ENCODE results near the gene NFIA.

Gene NFIA

DNA sequence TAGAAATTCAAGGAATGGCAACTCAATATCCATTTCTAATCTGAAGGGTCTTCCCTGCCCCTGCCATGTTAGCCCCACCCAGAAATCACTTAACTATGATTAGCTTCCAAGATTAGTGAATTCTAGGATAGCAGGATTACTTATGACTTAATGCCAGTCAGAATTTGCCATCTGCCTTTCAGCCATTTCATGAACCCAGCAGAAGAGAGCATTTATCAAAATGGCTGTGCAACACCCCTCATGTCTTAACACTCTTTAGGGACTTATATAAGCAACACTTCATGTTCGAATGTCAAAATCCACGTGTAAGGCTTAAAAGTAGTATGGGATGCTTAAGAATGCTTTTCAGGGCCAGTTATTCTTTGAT is 288.5 kb downstream of the NFIA start:
- DNase-seq (ENCODE audit: low spot score), result no peak

DNA sequence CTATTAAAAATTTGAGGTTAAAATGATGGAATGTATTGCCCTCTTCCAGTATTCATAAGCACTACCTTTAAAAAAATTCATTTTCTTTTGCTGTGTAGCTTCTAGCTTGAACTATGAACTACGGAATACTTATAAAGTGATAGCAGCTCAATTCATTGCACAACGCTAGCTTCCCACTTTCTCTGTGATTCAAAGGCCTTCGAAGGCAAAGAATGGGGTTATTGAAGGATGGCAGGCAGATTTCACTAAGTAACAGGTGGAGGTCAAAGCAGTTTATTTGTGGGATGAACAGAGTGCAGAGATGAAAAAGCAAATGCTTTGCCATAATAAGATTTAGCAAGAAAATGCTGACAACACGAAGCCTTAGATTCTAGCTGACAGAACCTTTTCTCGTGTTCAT is 290.6 kb downstream of the NFIA start:
- no peak for DNase-seq (ENCODE audit: low spot score)

- DNase-seq (ENCODE audit: low spot score), result no peak
Observed at GRCh38 chr1:61374156-61374555, 291.8 kb downstream of the NFIA start.

GRCh38 chr1:61375082-61375880 is 292.9 kb downstream of the NFIA start:
- no peak for DNase-seq (ENCODE audit: low spot score)

- DNase-seq (ENCODE audit: low spot score), result no peak
Observed at GRCh38 chr1:61376151-61376550, 293.8 kb downstream of the NFIA start.

DNA sequence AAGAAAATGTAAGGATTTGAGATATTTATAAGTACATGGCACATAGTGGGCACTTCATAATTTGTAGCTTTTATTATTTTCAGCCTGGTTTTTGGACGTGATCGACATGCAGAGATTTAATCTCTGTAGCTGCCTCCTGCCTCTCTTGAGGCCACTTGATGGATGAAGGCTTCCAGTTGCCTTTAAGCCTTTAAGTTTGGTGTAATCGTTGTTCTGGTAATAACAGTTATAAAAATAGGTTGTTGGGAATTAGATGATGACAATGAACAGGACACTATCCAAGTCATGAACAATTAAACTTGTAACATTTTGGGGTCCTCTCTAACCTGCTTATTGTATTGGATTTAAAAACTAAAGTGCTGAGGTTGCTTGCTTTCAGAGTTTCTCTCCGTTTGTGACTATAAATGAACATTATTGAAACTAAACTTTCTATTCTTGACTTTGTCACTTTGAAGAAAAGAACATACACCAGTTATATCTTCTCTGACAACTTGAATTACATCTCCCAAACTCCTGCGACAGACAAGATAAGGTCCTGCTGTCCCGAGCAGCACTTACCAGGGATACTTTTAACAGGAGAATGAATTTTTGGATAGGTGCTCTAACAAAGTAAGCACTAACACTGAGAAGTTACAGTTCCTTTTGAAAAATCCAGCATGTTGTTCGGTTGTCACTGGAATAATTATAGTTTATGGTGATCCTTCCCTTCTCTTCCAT is 295.0 kb downstream of the NFIA start:
- no peak for DNase-seq (ENCODE audit: low spot score)

- no peak for DNase-seq (ENCODE audit: low spot score)
Observed at GRCh38 chr1:61378494-61379180, 296.3 kb downstream of the NFIA start.

- DNase-seq (ENCODE audit: low spot score), result no peak
Observed at GRCh38 chr1:61379693-61380092, 297.3 kb downstream of the NFIA start.

DNA sequence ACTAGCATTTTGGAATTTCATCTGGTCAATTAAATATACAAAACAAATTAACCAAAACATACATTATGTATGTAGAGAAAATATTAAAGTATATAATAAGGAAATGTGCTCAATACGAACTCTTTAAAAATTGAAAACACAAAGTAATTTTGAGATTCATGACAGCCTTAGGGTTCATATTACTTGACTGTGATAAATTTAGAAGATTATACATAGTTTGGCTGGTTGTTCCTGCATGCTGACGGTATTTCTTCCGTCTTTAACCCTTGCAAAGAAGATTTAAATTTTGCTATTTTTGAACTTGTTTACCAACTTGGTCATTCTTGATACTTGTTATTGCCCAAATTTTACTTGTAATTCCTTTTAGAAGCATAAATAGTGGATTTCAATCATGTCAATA is 298.2 kb downstream of the NFIA start:
- no peak for DNase-seq (ENCODE audit: low spot score)

DNA sequence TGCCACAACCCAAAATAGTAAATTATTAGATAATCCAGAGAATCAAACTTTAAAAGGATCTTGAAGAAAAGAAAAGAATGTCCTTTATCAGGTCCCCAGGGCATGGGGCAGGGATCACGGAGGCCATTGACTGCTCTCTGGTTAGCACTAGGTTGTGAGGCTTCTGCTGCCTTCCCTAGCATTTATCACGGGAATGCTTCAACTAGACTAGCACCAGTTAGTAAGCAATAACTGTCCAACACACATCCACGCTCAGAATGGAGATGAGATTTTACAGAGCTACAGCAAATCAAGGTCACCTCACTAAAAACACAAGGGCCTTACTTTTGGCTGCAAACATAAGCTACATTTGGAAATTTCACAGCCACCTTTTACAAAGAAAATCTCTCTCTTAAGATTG is 304.0 kb downstream of the NFIA start:
- no peak for DNase-seq (ENCODE audit: low spot score)

- DNase-seq (ENCODE audit: low spot score), result no peak
Observed at GRCh38 chr1:61386770-61387169, 304.4 kb downstream of the NFIA start.

- DNase-seq (ENCODE audit: low spot score), result no peak
Observed at GRCh38 chr1:61387829-61388228, 305.5 kb downstream of the NFIA start.

DNA sequence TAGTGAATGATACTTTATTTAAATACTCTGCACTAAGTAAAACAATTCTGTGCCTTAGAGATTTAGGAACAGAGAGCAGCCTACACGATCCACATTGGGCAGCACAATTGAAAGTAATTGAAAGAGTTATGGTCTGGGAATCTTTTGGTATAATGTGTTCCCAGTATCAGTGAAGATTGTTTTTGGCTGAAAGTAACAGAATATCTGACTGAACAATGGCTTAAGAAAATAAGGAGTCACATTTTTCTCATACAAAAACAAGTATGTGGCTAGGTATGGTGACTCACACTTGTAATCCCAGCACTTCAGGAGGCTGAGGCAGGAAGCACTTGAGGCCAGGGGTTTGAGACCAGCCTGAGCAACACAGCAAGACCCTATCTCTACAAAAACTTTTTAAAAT is 306.2 kb downstream of the NFIA start:
- DNase-seq (ENCODE audit: low spot score), result no peak

DNA sequence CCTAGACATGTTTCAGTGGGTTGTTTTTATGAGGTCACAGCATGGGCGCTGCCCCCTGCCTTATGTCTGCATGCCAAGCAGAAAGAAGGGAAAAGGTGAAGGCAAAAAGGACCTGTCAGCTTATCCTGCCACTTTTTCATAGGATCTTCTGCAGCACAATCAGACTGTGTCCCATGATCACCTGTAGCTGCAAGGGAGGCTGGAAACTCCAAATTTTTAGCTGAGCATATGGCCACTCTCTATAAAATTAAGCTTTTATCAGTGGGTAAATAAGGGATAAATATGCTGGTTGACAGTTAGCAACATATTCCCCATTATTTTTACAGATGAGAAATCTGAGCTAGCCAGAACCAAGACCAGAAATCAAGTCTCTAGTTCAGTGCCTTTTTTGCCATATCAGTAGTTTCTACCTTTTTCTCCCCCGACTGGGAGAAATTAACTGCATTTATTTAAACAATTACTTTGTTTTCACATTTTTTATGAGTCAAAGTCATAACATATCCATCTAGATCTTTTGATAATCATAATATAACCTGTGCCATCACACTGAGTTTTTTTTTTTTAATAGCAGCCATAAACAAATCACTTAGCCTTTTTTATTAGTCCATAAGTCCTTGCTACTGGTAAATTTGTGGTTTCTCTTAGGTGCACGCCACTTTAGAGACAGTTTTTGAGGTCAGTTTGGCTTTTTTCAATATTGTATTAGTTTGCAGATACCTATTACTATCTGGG is 307.0 kb downstream of the NFIA start:
- no peak for DNase-seq (ENCODE audit: low spot score)

DNA sequence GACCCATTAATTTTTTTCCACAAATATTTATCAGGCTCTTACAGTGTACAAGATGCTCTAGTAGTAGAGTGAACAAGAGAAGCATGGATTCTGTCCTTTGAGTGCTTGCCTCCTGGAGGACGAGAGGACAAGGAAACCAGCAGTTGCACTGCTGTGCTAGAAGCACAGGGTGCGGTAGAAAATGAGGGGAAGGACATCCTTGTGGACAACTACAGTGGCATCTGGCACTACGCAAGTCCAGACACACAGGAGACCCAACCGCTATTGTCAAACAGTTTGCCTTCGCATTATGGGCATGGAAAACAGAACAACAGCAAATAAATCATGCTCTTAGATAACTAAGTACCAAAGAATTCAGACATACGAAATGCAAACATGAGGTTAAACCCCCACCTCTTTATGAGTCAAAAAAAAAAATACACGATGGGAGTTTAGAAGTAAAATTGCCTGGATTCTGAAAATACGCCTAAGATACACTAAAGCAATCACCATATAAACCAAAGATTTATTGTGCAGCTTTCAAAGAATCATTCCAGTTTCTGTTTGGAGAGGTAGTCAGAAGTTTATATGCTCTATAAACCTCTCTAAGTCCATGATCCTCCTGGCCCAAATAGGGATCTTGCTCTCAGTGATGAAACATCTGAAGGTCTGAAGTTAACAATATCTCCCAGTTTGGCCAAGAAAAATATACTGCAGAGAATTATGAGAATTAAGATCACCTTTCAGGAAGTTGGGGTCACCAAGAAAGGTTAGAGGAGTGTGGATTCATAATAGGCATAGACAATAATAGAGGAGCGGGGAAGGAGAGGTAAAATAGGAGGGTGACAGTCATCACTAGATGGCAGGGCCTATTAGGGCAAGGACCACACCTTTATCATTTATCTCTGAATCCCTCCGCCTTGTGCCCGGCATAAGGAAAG is 307.8 kb downstream of the NFIA start:
- no peak for DNase-seq (ENCODE audit: low spot score)

DNA sequence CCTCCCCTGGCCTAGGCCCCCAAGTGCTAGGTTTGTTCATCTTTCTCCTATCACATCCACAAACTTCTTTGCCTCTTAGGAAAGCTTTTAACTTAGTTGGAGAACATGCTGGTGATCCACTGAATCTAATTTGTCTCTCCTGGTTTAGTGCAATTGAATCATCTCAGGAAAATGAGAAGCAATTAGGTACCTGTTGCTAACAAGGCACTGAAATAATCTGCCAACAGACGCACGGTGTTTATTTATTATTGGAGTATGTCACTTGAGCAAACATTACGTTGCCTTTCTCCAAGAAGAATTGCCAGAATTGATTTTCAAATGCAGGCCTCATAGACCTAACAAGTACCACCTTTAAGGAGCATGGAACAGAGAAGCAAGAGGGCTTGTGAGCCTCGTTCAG is 309.4 kb downstream of the NFIA start:
- DNase-seq (ENCODE audit: low spot score), result no peak

- no peak for DNase-seq (ENCODE audit: low spot score)
Observed at GRCh38 chr1:61392409-61393242, 310.3 kb downstream of the NFIA start.

GRCh38 chr1:61393575-61393974 is 311.2 kb downstream of the NFIA start:
- no peak for DNase-seq (ENCODE audit: low spot score)

- DNase-seq (ENCODE audit: low spot score), result no peak
Observed at GRCh38 chr1:61395146-61395800, 312.9 kb downstream of the NFIA start.

DNA sequence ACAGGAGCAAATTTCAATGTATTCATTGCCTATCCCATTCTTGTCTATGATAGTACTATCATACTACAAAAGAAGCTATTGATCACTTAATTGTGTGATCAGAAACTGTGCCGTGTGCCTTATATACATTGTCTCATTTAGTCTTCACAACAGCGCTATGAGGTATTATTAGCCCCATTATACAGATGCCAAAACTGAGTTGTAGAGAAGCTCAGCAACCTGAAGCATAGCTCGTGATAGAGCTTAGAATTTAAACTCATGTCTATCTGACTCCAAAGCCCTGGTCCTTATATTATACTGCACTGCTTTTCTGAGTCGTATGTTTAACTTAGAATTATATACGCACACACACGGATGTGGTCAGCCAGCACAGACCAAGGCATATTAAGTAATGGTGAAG is 315.1 kb downstream of the NFIA start:
- DNase-seq (ENCODE audit: low spot score), result no peak
